ENCODE measurements around the gene F11R. TPM values are rescaled to one million over a fixed set of nuclear protein-coding genes. Genes with fewer than 3 reads are reported as not detected.

The F11R gene
- total and polyA plus RNA-seq, 10 of the 15 experiments (the other 5 are each of a cell fraction or from before 2014, with no cell fraction given): 15.3 to 80.9 (median 24.3) TPM

- TF ChIP-seq BCL3 (IDR thresholded peaks at IDR 0.05; ENCODE audit: borderline replicate concordance, insufficient read depth, low read depth, low read length, poor library complexity, severe bottlenecking): no peak
- no peak for TF ChIP-seq CHD2 (IDR thresholded peaks at IDR 0.05; ENCODE audit: borderline replicate concordance, low read depth, low read length)
- peak; percentile 59 for TF ChIP-seq YY1 (IDR thresholded peaks at IDR 0.05; ENCODE audit: low read depth, low read length)
- peak; percentile 57; the same call in 1 of the 2 replicates for TF ChIP-seq POLR2A (IDR thresholded peaks at IDR 0.05; ENCODE audit: low read depth, low read length)
- peak; percentile 66; the same call in 1 of the 2 replicates for TF ChIP-seq ZBTB40 (IDR thresholded peaks at IDR 0.05; ENCODE audit: borderline replicate concordance)
- peak; percentile 56; the same call in 1 of the 2 replicates for TF ChIP-seq ESRRA (IDR thresholded peaks at IDR 0.05; ENCODE audit: low read length)
- TF ChIP-seq POLR2AphosphoS5 (IDR thresholded peaks at IDR 0.05; ENCODE audit: low read length): peak; percentile 93
- TF ChIP-seq ATF7 (IDR thresholded peaks at IDR 0.05; ENCODE audit: low read depth): peak; percentile 46
- TF ChIP-seq ZNF24 (IDR thresholded peaks at IDR 0.05): no peak
- no peak for TF ChIP-seq FOXK2 (IDR thresholded peaks at IDR 0.05)
- TF ChIP-seq MYB (IDR thresholded peaks at IDR 0.05; ENCODE audit: borderline replicate concordance, low read depth, low read length): no peak
- no peak for TF ChIP-seq ZZZ3 (IDR thresholded peaks at IDR 0.05; ENCODE audit: control insufficient read depth, insufficient read length, low read depth)
- peak; percentile 19; the same call in 1 of the 2 replicates for TF ChIP-seq PAX5 (IDR thresholded peaks at IDR 0.05; ENCODE audit: borderline replicate concordance, low read depth, low read length)
- peak; percentile 48 for TF ChIP-seq EED (IDR thresholded peaks at IDR 0.05; ENCODE audit: low read depth)
- 0 out of 2 replicates have a peak, but pooled peaks have one; percentile 34 for TF ChIP-seq BMI1 (IDR thresholded peaks at IDR 0.05; ENCODE audit: borderline replicate concordance)
- TF ChIP-seq CEBPB (IDR thresholded peaks at IDR 0.05; ENCODE audit: borderline replicate concordance in 1 of 2, low read depth in 2 of 2, low read length in 2 of 2): no peak
- no peak for TF ChIP-seq TARDBP (IDR thresholded peaks at IDR 0.05; ENCODE audit: borderline replicate concordance)
- peak; percentile 93 for TF ChIP-seq HDGF (IDR thresholded peaks at IDR 0.05)
- peak; percentile 72 for TF ChIP-seq CREB1 (IDR thresholded peaks at IDR 0.05; ENCODE audit: low read depth)
- TF ChIP-seq IKZF2 (IDR thresholded peaks at IDR 0.05): peak; percentile 49 to 71; a peak in 3 of 4 replicates
- TF ChIP-seq MTA3 (IDR thresholded peaks at IDR 0.05; ENCODE audit: borderline replicate concordance, low read length): peak; percentile 88; the same call in 1 of the 2 replicates
- TF ChIP-seq ZBED1 (IDR thresholded peaks at IDR 0.05; ENCODE audit: borderline replicate concordance): peak; percentile 44; the same call in 1 of the 2 replicates
Measured at GRCh38 chr1:161068306-161069234, 47.6 kb upstream of the F11R start (continued).

Data from GM12878 (cell line).